Esophagus squamous epithelium (tissue), 4 donors: ENCODE data around the gene DCAF5.

ENCODE experiments used
- POLR2A ChIP-seq, 4 donors: fragments of 450-650 bp; IDR thresholded peaks; one replicate each; pipeline ENCODE4 v1.6.1; 2017; ENCODE audit warnings: antibody characterized with exemption in 4 of 4, mild to moderate bottlenecking in 4 of 4, moderate library complexity in 3 of 4
- TF ChIP-seq, protein P1 (sequence below), 6 experiments: fragments of 450-650 bp in 4 of 6; fragments of 200-600 bp in 2 of 6; sonication (generic) in 2 of 6; IDR thresholded peaks; one replicate each; pipeline ENCODE4 v1.5.1; 2016 to 2019; ENCODE audit warnings: antibody characterized with exemption in 6 of 6, mild to moderate bottlenecking in 4 of 6, moderate library complexity in 4 of 6

DNA sequence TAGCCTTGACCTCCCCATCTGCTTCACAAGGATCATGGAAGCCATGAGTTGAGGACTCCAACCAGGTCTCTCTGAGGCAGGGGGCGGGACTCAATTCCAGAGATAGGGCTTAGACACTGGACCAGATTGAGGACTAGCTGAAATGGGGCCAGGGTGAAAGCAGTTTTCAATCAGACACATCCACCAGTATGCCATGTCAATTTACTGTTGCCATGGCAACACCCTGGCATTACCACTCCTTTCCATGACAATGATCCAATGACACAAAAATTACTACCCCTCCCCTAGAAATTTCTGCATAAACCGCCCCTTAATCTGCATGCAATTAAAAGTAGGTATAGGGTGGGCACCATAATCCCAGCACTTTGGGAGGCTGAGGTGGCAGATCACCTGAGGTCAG is 18.6 kb upstream of the DCAF5 start:
- TF ChIP-seq, protein P1, sequence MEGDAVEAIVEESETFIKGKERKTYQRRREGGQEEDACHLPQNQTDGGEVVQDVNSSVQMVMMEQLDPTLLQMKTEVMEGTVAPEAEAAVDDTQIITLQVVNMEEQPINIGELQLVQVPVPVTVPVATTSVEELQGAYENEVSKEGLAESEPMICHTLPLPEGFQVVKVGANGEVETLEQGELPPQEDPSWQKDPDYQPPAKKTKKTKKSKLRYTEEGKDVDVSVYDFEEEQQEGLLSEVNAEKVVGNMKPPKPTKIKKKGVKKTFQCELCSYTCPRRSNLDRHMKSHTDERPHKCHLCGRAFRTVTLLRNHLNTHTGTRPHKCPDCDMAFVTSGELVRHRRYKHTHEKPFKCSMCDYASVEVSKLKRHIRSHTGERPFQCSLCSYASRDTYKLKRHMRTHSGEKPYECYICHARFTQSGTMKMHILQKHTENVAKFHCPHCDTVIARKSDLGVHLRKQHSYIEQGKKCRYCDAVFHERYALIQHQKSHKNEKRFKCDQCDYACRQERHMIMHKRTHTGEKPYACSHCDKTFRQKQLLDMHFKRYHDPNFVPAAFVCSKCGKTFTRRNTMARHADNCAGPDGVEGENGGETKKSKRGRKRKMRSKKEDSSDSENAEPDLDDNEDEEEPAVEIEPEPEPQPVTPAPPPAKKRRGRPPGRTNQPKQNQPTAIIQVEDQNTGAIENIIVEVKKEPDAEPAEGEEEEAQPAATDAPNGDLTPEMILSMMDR (IDR thresholded peaks at IDR 0.05): no peak
- no peak for TF ChIP-seq POLR2A (IDR thresholded peaks at IDR 0.05)
